22Rv1 (cell line): Measurements from ENCODE around the gene TLE3.

Source experiments
- ZFX ChIP-seq: fragments of 450-650 bp; IDR thresholded peaks from 2 replicates; pipeline ENCODE4 v1.6.1; 2017; ENCODE audit warnings: antibody characterized with exemption, borderline replicate concordance
- TF ChIP-seq, protein P1 (sequence below): fragments of 450-650 bp; IDR thresholded peaks from 2 replicates; pipeline ENCODE4 v1.5.1; 2017; ENCODE audit warnings: mild to moderate bottlenecking

DNA sequence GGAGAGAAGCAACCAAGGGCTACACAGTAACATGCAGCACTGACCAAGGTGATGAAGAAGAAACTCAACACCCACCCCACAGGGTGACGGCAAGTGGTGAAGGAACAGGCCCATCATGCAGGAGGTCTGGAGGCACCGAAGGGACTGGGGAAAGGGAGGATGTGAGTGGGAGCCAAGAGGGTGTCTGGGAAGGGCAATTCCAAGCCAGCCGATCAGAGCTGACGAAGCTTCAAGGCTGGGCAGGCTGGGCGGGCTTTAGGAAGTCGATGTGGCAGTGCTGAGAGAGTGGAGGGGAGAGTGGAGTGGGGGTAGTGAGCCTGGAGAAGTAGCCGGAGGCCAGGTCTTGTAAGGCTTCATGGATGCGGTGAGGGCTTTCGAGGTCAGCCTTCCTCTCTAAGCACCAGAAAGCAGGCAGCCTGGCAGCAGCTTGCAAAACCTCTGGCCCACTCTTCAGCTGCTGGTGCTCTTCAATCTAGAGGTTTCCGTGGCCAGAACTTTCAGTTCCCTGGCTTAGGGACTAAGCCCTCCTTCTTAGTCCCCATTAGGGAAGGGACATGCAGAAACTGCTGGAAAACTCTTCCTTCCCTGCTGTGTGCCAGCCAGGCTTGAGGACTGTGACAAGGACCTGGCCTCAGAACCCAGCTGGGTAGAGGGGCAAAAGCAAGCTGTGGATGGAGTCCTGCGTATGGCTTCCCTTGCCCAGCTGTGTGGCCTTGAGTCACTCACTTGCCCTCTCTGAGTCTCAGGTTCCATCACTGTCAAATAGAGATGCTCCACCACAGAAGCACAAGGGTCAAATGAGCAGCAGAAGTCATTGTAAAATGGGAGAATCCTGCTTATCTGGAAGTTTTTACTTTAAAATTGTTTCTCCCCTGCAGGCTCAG lies 72.1 kb downstream of the TLE3 start:
- TF ChIP-seq, protein P1, sequence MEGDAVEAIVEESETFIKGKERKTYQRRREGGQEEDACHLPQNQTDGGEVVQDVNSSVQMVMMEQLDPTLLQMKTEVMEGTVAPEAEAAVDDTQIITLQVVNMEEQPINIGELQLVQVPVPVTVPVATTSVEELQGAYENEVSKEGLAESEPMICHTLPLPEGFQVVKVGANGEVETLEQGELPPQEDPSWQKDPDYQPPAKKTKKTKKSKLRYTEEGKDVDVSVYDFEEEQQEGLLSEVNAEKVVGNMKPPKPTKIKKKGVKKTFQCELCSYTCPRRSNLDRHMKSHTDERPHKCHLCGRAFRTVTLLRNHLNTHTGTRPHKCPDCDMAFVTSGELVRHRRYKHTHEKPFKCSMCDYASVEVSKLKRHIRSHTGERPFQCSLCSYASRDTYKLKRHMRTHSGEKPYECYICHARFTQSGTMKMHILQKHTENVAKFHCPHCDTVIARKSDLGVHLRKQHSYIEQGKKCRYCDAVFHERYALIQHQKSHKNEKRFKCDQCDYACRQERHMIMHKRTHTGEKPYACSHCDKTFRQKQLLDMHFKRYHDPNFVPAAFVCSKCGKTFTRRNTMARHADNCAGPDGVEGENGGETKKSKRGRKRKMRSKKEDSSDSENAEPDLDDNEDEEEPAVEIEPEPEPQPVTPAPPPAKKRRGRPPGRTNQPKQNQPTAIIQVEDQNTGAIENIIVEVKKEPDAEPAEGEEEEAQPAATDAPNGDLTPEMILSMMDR: no peak
- no peak for TF ChIP-seq ZFX
